ENCODE measurements around the gene ABHD4. TPM values are rescaled to one million over a fixed set of nuclear protein-coding genes. Genes with fewer than 3 reads are reported as not detected.

Gene ABHD4
- total and polyA plus RNA-seq, 7 donors, result 9.5 to 20.4 (median 18.0) TPM

Other genes starting within 250 kb of the ABHD4 start
- 100 to 1,000 TPM; 115 to 192 (median 164) TPM for gene DAD1, start 9.1 kb upstream of the ABHD4 start, total RNA-seq
- gene DAD1, start 9.1 kb upstream of the ABHD4 start, polyA plus RNA-seq, result 100 to 1,000 TPM; 136 to 274 (median 160) TPM
- gene OR6J1, start 46.1 kb downstream of the ABHD4 start, total RNA-seq, result not detected
- not detected for gene OR6J1, start 46.1 kb downstream of the ABHD4 start, polyA plus RNA-seq
- 100 to 1,000 TPM in 2 of 4 donors, 10 to 100 TPM in 2; 95.2 to 108 (median 102) TPM for gene OXA1L, start 168.4 kb downstream of the ABHD4 start, total RNA-seq
- gene OXA1L, start 168.4 kb downstream of the ABHD4 start, polyA plus RNA-seq, result 100 to 1,000 TPM in 1 of 3 donors, 10 to 100 TPM in 2; 85.1 to 113 (median 85.9) TPM
- 10 to 100 TPM; 16.1 to 23.5 (median 16.5) TPM for gene SLC7A7, start 217.1 kb downstream of the ABHD4 start, total RNA-seq
- 10 to 100 TPM; 15.6 to 22.7 (median 16.4) TPM for gene SLC7A7, start 217.1 kb downstream of the ABHD4 start, polyA plus RNA-seq
- gene MRPL52, start 231.6 kb downstream of the ABHD4 start, total RNA-seq, result 100 to 1,000 TPM in 1 of 4 donors, 10 to 100 TPM in 3; 54.6 to 333 (median 58.3) TPM
- 100 to 1,000 TPM in 2 of 3 donors, 10 to 100 TPM in 1; 64.3 to 117 (median 105) TPM for gene MRPL52, start 231.6 kb downstream of the ABHD4 start, polyA plus RNA-seq
- gene MMP14, start 238.3 kb downstream of the ABHD4 start, total RNA-seq, result 100 to 1,000 TPM in 3 of 4 donors, 10 to 100 TPM in 1; 86.6 to 140 (median 115) TPM
- gene MMP14, start 238.3 kb downstream of the ABHD4 start, polyA plus RNA-seq, result 10 to 100 TPM; 21.0 to 85.4 (median 33.5) TPM